RPMI7951 (cell line): Measurements from ENCODE around the gene PACS2. TPM values are rescaled to one million over a fixed set of nuclear protein-coding genes. Genes with fewer than 3 reads are reported as not detected.

Source experiments
- DNase-seq: peaks from one replicate; pipeline ENCODE4 v3.0.0-alpha.2; 2012; ENCODE audit warnings: low read depth
- total RNA-seq: library from RNA; depleted of rRNA; stranded (reverse); fragments of >200 nt; shearing (Covaris generic); gene quantifications from 2 replicates; pipeline ENCODE4 v1.2.3, GENCODE V29; 2014; rRNA removed

Gene PACS2
- total RNA-seq, 1 experiment from 2014 or later: 18.1 TPM

DNA sequence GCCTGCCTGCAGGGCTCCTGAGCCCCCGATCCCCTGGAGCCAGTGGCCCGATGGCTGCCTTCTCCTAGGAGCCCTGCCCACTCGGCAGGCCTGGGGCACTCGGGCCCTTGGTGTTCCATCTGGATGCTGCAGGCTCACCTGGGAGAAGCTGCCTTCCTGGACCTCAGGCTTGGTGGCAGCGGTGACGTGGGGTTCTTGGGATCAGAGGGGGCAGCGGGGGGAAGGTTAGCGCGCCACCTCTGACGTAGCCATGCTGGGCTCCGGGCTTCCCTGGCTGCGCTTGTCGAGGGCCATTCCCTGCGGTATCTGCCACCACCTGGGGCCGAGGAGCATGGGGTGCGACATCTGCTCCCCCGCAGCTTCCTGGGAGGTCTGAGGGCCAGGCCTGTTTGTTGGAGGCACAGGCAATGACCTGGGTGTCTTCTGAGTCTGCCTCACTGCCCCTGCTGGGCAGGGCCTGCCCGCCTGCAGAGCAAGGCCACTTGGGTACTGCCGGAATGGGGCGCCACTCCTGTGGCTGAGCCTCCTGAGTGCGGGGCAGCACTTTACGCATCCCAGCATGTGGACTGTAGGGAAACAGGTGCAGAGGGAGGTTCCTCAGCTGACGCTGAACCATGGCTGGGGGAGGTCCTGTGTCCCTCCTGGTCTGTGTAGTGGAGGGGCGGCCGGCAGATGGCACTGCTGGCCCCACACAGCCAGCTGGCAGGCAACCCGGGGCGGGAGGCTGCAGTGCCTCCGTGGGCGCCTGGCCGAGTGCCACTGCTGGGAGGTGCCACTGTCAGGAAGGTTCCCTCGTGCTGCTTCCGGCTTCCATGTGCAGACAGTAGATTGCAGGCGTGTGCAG lies 125.4 kb downstream of the PACS2 start:
- no peak for DNase-seq

- DNase-seq: no peak
Measured at GRCh38 chr14:105440554-105440900, 126.0 kb downstream of the PACS2 start.

DNA sequence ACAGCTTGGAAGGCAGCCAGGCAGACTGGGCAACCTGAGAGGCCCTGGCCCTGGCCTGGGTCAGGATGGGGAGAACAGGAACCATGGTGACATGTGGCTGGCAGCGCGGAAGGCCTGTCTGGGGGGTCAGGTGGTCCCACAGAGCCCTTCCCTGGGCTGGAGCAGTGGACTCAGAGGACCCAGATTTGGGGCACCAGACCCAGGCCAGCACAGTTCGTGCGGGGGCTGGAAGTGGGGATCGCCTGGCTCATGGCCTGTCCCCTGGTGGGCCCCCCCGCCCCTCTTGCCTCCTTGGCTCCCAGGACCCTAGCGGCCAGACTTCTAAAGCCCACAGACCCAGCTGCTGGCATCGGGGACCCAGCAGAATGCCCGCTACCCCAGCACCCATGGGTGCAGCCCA lies 126.4 kb downstream of the PACS2 start:
- DNase-seq: no peak

DNA sequence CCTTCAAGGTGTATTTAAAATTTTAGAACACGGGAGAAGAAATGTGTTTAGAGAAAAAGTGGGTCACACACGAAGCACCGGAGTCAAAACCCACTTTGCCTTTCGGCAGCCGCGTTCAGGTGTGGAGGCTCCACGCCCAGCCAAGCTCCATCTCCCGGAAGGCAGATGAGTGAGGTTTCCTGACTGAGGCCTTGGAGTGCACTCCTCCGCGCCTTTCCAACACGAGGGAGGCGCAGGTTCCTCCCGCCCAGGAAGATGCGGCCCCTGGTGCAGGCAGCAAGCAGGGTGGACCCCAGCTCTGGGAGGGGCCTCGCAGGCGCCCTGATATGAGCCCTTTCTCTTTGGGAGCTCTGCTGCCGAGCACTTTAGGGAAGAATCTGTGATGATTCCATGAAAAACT lies 127.6 kb downstream of the PACS2 start:
- no peak for DNase-seq

- DNase-seq: no peak
Measured at GRCh38 chr14:105442834-105443233, 128.3 kb downstream of the PACS2 start.

- no peak for DNase-seq
Measured at GRCh38 chr14:105444859-105445258, 130.3 kb downstream of the PACS2 start.

GRCh38 chr14:105445290-105445689 lies 130.7 kb downstream of the PACS2 start:
- no peak for DNase-seq

GRCh38 chr14:105445901-105446845 lies 131.6 kb downstream of the PACS2 start:
- no peak for DNase-seq

- no peak for DNase-seq
Measured at GRCh38 chr14:105446971-105447370, 132.4 kb downstream of the PACS2 start.

Other genes with a start within 250 kb of the PACS2 start
- gene GPR132, start 249.3 kb upstream of the PACS2 start, total RNA-seq: under 0.01 TPM in 1 of 2 replicates, not detected in the other
- not detected in 2 replicates for gene JAG2, start 146.0 kb upstream of the PACS2 start, total RNA-seq
- 3.7 and 4.0 TPM in 2 replicates for gene NUDT14, start 133.4 kb upstream of the PACS2 start, total RNA-seq
- 43.4 and 44.9 TPM in 2 replicates for gene BTBD6, start 66.2 kb upstream of the PACS2 start, total RNA-seq
- 13.7 and 13.9 TPM in 2 replicates for gene BRF1, start 13.7 kb upstream of the PACS2 start, total RNA-seq
- gene TEX22, start 83.8 kb downstream of the PACS2 start, total RNA-seq: not detected in 2 replicates
- 15.3 and 18.4 TPM in 2 replicates for gene MTA1, start 105.1 kb downstream of the PACS2 start, total RNA-seq
- 120 and 146 TPM in 2 replicates for gene CRIP2, start 160.1 kb downstream of the PACS2 start, total RNA-seq
- gene CRIP1, start 172.1 kb downstream of the PACS2 start, total RNA-seq: 0.12 TPM in 1 of 2 replicates, not detected in the other
- 13.7 and 21.0 TPM in 2 replicates for gene TEDC1, start 176.5 kb downstream of the PACS2 start, total RNA-seq
- 0.36 and 0.98 TPM in 2 replicates for gene TMEM121, start 211.8 kb downstream of the PACS2 start, total RNA-seq